GM19452 (cell line): ENCODE data around the gene RNF111.

Experiments
- ATAC-seq: cut with Tn5 transposase; IDR thresholded peaks from one replicate; pipeline ENCODE4 v1.9.1; 2021; ENCODE audit not compliant: unreplicated experiment

RNF111 gene

DNA sequence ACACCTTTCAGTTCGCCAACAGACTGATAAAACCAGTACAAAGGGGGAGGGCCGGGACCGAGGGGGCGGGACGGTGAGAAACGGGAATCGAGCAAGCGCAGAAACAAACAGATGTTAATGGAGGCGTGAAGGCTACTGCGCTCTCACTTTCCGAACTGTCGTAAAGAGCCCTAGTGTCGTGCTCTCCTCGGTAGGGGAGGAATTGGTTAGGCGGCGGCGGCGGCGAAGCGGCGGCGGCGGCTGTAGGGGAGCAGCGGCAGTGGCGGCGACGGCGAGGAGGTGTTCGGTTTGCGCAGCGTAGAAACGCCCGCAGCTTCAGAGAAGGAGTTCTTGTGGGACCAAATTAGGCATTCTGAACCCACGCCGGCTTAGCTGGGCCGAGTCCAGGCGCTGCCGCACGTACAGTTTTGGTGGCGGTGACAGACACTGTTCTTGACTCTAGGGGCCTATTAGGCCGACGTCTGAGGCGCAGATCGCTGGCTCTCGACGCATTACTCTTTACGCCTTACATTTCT lies at the start of gene RNF111:
RNF111 (plus strand) TSS at position 173 of the 515 bp plus-strand sequence. CDS start 43,160 bp downstream, outside the sequence.
- peak; percentile 76 for ATAC-seq

DNA sequence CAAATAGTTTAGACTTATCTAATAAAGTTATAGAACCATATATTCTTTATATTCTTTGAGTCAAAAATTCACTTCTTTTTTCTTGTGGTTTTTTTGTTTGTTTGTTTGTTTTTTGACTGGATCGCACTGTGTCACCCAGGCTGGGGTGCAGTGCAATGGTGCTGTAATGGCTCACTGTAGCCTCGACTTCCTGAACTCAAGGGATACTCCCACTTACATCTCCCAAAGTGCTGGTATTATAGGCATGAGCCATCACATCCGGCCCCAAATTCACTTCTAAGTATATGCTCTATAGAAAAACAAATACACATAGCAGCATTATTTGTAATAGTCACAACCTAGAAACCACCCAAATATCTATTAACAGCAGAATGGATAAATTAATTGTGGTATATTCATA lies 40.3 kb upstream of the RNF111 start:
- no peak for ATAC-seq

DNA sequence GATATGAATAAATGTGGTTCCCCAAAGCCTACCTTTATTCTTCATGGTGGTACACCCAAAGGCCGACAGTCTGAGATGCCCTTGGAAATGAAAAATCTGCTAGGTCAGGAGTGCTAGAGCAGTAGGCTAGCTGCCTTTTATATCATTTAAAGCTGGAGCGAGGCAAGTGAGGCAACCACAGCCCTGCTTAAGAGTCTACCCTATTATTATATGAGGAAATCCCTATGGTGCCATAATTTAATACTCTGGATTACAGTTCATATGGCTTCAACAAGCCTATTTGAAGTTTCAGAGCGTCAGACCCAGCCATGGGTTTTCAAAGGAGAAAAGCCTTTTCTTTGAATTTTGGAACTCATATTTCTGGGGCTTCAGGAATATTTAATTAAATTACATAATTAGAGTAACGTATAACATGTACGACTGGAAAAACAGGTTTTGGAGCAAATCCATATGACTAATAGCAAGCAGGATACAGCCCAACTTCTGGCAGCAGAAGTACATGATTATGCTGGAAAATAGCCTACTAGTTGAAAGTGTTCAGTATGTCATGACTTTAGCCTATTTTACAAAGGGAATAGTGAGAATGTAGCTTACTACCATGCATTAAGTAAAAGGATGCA lies 36.0 kb upstream of the RNF111 start:
- ATAC-seq = no peak

DNA sequence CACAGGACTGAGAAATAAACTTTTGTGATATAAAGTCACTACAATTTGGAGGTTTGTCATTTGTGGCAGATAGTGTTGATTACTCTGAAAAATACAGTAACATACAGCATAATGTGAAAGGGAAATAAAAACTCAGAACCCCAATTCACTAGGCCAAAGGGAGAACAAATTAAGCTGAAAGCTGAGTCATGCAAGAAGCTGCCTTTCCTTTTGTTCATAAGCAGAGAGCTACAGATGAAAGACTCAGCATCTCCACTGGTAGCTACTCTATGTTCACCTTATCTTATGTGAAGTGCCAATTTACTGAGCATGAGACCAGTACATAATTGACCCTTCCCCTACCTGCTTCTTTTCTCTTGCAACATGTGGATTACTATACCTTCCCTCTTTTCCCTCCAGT lies 34.7 kb upstream of the RNF111 start:
- ATAC-seq = no peak

DNA sequence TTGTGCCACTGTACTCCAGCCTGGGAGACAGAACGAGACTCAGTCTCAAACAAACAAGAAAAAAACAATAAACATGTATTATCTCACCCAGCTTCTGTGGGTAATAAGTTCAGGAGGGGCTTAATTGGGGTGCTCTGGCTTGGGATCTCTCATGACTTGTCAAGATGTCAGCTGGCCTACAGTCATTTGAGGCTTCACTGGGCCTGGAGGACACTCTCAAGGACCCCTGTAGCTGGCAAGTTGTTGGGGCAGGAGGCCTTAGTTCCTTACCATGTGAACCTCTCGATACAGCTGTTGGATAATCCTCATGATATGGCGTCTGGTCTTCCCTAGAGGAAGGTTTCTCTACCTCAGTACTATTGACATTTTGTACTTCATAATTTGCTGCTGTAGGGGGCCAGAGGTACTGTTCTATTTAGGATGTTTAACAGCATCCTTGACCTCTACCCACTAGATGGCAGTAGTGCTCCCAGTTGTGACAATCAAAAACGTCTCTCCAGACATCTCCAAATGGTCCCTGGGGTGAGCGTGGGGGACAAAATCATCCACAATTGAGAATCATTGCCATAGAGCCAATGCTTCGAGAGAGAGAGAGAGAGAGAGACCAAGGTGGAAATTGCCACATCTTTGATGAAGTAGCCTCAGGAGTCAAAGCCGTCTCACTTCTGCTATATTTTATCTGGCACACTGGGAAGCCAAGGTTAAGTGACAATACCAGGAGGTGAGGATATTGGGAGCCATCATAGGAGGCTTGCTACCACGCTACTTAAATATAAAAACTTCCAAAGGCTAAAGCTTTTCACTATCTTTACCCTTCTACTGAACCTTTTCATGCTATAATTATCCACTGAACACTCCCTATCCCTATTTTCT lies 30.1 kb upstream of the RNF111 start:
- peak; percentile 76 for ATAC-seq

DNA sequence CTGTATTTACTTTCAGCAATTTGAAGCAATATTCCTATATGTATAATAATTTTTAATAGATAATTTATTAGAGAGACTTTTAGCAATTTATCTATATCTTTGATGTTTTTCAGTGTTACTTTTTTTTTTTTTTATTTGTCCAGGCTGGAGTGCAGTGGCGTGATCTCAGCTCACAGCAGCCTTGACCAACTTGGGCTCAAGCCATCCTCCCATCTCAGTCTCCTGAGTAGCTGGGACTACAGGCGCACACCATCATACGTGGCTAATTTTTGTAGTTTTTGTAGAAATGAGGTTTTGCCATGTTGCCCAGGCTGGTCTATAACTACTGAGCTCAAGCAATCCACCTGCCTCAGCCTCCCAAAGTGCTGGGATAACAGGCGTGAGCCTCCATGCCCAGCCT lies 28.7 kb upstream of the RNF111 start:
- ATAC-seq = no peak

DNA sequence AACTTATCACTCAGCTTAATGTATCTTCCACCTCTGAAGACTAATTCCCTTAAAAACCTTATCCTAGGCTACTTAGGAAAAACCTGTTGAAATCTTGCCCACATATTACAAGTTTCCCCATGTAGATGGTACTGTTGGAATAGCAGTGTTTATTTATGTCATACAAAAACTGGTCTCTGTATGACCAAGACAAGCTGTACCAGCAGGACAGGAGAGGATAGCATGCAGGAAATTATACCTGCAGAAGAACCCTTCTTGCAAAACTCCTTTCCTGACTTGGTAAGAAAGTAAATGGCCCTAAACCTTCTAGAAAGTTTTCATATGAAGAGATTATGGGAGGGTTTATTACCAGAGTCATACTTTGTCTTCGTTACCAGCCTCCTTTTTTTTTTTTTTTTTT lies 25.3 kb upstream of the RNF111 start:
- ATAC-seq = no peak

DNA sequence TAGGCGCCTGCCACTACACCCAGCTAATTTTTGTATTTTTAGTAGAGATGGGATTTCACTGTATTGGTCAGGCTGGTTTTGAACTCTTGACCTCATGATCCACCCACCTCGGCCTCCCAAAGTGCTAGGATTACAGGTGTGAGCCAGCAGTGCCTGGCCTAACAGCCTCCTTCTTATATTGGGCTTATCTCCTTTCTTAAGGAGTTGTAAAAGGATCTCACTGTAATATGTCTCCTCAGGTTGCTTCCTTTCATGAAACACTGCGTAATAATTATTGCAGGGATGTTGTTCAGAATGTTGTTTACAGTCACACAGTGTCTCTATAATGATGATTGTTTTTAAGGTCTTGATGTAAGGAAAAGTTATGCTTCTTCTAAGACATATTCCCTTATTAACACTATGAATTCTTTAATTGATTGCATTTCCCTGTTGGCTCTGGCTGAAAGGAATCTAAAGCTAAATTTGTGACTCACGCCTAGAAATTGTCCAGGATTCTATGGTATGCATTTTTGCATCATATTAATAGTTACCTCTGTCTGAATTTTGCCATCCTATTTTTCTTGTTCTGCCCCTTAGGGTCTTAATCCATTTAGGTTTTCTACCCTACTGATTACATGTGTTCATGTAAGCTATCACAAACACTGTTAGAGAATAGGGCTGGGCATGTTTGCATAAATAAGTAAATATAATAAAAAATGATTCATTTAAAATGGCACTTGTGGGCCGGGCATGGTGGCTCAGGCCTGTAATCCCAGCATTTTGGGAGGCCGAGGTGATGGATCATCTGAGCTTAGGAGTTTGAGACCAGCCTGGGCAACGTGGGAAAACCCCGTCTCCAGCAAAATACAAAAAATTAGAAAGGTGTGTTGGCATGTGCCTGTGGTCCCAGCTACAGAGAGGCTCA lies 24.5 kb upstream of the RNF111 start:
- no peak for ATAC-seq

DNA sequence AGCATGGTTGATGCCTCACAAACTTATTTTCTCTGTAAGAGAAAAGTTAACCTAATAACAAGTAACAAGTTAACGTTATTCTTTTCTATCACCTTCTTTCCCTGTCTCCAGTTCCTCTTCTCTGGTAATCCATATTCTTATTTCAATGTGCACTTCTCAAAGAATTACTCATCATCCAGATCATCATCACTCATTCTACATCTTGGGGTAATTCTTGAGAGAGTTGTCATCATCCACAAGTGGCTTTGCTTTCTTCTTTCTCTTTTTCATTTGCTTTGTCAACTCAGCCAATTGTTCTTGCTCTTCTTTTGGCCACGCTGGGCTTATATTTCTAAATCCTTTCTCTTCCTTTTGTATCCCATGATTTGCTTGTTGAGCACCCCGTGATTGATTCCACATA lies 20.8 kb upstream of the RNF111 start:
- ATAC-seq = no peak

DNA sequence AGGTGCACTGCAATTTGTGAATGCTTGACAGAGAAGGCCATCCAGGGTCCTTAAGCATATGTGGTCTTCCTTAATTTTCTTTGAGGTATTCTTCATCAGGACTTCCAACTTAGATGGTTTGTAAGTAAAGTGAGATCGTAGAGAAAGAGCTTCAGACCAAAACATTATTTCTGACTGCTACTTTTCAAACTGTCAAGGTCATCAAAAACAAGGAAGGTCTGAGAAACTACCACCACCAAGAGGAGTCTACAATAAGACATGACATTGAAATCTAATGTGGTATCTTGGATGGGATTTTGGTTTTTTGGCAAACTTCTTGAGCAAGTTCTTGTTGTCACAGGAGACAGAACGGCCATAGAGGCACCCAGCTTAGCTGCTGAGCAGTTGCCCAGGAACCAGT lies 20.0 kb upstream of the RNF111 start:
- no peak for ATAC-seq

DNA sequence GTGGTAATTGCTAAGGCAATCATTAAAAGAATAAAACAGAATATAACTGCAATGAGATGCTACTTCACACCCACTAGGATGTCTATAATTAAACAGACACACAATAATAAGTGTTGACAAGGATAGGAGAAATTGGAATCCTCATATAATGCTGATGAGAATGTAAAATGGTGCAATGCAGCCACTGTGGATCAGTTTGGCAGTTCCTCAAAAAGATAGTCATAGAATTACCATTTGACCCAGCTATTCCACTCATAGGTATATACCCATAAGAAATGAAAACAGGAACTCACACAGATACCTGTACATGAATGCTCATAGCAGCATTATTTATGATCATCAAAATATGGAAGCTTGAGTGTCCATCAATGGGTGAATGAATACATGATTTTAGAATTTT lies 9.6 kb upstream of the RNF111 start:
- ATAC-seq = no peak

DNA sequence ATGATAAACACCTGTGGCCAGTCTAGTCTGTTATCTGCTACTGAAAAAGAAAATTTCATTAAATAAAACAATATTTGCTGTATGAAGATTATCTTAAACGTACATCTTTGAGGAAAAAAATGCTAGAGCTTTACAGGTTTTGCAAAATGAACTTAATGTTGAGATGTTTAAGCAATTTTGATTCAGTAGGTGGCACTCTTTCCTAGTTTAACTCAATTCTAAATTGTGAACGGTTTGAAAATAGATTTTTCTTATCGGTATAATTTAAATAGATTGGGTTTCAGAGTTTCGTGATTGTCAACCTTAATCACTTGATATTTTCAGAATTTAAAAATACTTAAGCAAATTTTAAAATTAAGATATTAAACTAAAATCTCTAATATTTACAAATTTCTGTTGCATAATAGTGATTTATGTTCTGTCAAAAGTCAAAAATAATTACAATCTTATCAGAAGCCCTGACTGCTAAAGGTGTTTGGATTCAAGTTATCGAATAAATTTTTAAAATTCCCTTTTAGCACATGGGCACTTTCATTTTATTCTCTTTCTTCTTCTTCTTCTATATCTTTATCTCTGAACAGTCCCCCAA lies 7.0 kb upstream of the RNF111 start:
- no peak for ATAC-seq

DNA sequence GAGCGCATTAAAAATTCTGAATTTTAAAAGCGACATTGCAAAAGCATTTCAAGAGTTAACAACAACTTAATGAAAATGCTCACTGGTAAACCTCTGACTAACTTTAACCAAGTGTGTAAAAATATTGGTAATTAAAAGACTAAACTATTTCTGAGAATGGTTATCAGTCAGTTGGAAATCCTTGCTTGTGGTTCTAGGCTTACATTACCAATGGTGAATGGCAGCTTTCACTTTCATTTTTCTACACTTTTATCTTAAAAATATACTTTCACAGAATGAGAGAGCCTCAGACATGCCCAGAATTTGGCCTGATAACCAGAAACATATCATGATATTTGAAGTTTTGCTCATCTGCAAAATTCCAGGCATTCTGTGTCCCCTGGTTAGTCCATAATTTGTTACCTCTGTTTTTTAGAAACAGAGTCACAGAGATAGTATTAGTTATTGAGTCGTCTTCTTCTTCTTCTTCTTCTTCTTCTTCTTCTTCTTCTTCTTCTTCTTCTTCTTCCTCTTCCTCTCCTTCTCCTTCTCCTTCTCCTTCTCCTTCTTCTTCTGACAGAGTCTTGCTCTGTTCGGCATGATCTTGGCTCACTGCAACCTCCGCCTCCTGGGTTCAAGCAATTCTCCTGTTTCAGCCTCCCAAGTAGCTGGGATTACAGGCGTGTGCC lies 5.5 kb upstream of the RNF111 start:
- ATAC-seq = no peak

DNA sequence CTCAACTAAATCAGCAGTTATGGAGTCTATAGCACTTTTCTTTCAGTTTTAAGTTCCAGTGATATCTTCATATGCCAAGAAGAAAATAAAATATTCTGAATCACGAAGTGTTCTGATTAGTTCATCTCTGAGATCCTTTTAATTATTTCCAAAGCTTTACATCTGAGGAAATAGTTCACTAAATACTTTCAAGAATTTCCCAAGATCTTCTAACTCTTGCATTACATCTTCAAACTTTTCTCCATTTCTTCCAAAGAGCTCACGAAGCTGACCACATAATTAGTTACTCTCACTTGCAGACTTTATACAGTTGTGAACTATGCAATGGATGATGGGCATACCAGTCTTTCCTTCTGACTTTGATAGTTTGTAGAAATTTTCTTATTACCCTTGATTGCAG lies 4.2 kb upstream of the RNF111 start:
- ATAC-seq = no peak

DNA sequence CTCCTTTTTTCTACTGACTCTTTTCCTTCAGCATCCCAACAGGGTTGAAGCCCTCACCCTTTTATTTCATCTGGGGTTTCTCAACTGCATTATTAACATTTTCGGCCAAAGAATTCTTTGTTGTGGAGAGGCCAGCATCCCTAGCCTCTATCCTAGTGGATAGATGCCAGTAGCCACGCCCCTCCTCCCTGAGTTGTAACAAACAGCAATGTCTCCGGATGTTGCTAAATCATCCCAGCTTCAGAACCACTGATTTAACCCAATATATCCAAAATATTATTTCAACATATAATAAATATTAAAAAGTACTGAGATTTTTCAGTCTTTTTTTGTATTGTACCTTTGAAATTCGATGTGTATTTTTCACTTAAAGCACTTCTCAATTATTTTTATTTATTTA lies 2.0 kb upstream of the RNF111 start:
- ATAC-seq = no peak

DNA sequence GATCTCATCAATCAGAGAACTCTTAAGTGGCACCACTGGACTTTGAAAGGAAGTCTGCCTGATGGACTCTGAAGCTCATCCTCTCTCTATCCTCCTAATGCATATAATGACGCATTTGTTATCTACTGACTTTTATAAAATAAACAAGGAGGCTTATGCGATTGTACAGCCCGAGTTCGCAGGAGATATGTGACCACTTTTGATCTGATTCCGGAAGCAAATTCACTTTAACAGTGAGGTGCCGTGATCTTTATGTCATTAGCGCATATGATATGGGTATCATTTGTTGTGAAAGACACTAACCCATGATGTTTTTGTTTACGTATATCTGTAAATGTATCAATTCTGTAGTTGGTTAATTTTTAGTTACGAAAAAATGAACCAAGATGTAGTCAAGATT lies 427 bp upstream of the RNF111 start:
- ATAC-seq = peak; percentile 11

DNA sequence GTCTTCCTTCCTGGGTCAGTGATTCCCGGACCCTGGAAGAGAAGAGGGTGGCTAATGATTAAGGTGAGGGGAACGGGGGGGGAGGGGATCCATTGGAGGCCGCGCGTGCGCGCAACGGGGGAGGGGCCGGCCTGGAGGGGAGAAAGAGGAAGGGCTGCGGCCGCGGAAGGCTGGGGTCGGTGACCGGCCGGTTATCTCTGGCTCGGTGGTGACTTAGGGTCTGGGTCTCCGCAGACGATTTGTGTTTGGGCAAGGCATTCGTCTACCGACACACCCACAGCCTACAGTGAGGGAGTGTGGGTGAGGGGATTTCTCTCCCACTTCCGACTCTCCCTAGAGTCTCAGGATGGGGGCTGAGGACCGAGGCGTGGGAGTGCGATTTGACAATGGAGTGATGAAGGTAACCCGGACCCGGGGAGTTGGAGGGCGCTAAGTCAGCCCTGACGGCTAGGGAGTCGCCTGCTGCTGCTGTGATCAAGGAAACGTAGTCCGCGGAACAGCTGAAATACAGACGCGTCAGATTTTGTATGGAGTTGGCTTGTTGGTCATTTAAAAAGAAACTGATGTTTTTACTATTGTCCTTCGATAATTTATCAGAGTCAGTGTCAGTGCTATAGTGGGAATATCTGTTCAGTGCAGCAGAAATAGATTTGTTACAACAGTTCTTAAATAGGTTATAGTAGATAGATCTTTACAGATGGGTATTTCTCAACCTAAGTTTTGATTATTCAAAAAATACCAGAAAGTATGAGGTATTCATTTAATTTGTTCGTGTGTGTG lies 733 bp downstream of the RNF111 start:
- peak; percentile 43 for ATAC-seq

DNA sequence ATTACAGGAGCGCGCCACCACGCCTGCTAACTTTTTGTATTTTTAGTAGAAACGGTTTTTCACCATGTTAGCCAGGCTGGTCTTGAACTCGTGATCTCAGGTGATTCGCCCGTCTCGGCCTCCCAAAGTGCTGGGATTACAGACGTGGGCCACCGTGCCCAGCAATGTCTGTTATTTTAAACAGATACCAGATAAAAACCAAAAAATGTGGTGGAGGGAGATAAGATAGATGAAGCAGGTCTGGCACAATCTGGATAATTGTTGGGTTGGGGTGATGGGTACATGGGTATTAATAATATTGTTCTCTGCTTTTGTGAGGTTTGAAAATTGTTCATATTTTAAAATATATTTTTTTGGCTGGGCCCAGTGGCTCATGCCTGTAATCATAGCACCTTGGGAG lies 4.7 kb downstream of the RNF111 start:
- no peak for ATAC-seq

DNA sequence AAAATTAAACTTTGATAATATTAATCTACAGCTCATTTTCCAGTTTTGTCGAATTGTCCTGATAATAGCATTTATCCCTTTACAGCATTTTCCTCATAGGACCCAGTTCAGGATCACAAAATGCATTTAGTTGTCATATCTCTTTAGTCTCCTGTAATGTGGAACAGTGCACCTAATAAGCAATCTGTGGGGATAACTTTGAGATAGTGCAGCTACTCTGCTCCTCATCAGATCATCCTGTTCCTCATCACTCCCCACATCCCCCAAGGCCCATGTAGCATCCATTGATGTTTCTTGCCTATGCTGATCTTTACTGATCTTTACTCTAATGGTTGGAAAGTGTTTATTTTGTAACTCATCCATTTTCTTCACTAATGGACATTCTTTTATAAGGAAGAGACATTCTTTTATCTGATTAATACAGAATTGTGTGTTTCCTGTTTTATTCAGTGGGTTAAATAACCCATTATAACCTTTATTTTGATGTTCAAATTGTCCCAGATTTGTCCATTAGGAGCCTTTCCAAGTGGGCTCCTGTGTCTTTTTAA lies 7.5 kb downstream of the RNF111 start:
- ATAC-seq = no peak
